Stimulated activated CD4-positive, alpha-beta T cell treated with anti-CD3 and anti-CD28 coated beads, TNF-alpha, amount 100 ng/mL, for 24 hours (primary cell): ENCODE measurements around the gene NAALADL2.

Source experiments
- DNase-seq, 3 experiments: peaks; one replicate each; pipeline ENCODE4 v3.0.0-alpha.2; 2020; ENCODE audit warnings: low read depth in 3 of 3

The NAALADL2 gene

GRCh38 chr3:174960898-174961297 lies 101.8 kb downstream of the NAALADL2 start:
- DNase-seq: no peak

- no peak for DNase-seq
Measured at GRCh38 chr3:174973465-174973864, 114.3 kb downstream of the NAALADL2 start.

GRCh38 chr3:174986685-174987084 lies 127.6 kb downstream of the NAALADL2 start:
- DNase-seq: no peak

GRCh38 chr3:175001091-175001490 lies 142.0 kb downstream of the NAALADL2 start:
- DNase-seq: no peak

- DNase-seq: no peak
Measured at GRCh38 chr3:175002732-175003143, 143.6 kb downstream of the NAALADL2 start.

GRCh38 chr3:175003590-175003989 lies 144.5 kb downstream of the NAALADL2 start:
- no peak for DNase-seq

GRCh38 chr3:175005193-175005592 lies 146.1 kb downstream of the NAALADL2 start:
- no peak for DNase-seq

GRCh38 chr3:175005881-175006280 lies 146.7 kb downstream of the NAALADL2 start:
- no peak for DNase-seq

GRCh38 chr3:175007306-175007705 lies 148.2 kb downstream of the NAALADL2 start:
- DNase-seq: no peak

- no peak for DNase-seq
Measured at GRCh38 chr3:175009295-175009694, 150.2 kb downstream of the NAALADL2 start.

- DNase-seq: no peak
Measured at GRCh38 chr3:175015056-175015635, 156.0 kb downstream of the NAALADL2 start.

- no peak for DNase-seq
Measured at GRCh38 chr3:175018946-175019727, 160.0 kb downstream of the NAALADL2 start.

GRCh38 chr3:175020101-175020500 lies 161.0 kb downstream of the NAALADL2 start:
- no peak for DNase-seq

GRCh38 chr3:175029828-175030227 lies 170.7 kb downstream of the NAALADL2 start:
- DNase-seq: no peak

GRCh38 chr3:175039875-175040274 lies 180.7 kb downstream of the NAALADL2 start:
- no peak for DNase-seq

- no peak for DNase-seq
Measured at GRCh38 chr3:175041369-175041768, 182.2 kb downstream of the NAALADL2 start.

GRCh38 chr3:175046601-175047000 lies 187.5 kb downstream of the NAALADL2 start:
- DNase-seq: no peak

GRCh38 chr3:175047786-175048185 lies 188.7 kb downstream of the NAALADL2 start:
- no peak for DNase-seq

- DNase-seq: no peak
Measured at GRCh38 chr3:175057401-175057800, 198.3 kb downstream of the NAALADL2 start.

GRCh38 chr3:175059788-175060187 lies 200.7 kb downstream of the NAALADL2 start:
- no peak for DNase-seq

- no peak for DNase-seq
Measured at GRCh38 chr3:175065497-175065896, 206.4 kb downstream of the NAALADL2 start.

- no peak for DNase-seq
Measured at GRCh38 chr3:175066617-175067415, 207.7 kb downstream of the NAALADL2 start.

- no peak for DNase-seq
Measured at GRCh38 chr3:175068587-175068986, 209.5 kb downstream of the NAALADL2 start.
